ENCODE results near the gene HK1. TPM values are rescaled to one million over a fixed set of nuclear protein-coding genes. Genes with fewer than 3 reads are reported as not detected.
A peak's percentile ranks its signal among the peaks of the same experiment; 100 is the strongest.
"Not testable (repeated sequence)": the region's sequence is repeated elsewhere in the genome, so short reads cannot be mapped to it uniquely, and the experiment has no call there.

HK1 gene
- total RNA-seq, 2 donors from 2014 or later = 38.0 to 78.8 TPM

DNA sequence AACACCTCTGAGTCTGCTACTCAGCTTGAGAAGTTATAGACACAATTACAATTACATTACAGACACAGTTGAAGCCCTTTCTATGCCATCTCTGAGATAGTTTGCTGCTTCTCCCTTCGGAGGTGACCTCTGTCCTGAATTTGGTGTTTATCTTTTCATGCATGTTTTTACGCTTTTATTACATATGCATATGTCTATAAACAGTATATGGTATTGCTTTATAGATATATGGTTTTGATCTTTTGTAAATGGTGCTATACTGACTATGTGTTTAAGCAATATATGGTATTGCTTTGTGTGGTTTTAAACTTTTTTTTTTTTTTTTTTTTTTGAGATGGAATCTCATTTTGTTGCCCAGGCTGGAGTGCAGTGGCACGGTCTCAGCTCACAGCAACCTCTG is 48.4 kb downstream of the HK1 start:
- Histone ChIP-seq H3K27me3 (ENCODE audit: control insufficient read depth, insufficient read depth, low read length, poor library complexity, severe bottlenecking) (no peaks in the 10 kb centered on the region), H3K9me3 (ENCODE audit: control insufficient read depth, low read length) (no peaks in the 10 kb centered on the region), H3K36me3 (ENCODE audit: control insufficient read depth, insufficient read depth, low read length) (no peaks in the 10 kb centered on the region), H3K27ac (ENCODE audit: low read depth, low read length) (no peak overlapping the region), H3K4me1 (ENCODE audit: control insufficient read depth, insufficient read depth, low read length) (no peaks in the 10 kb centered on the region), H3K4me3 (ENCODE audit: low read length) (no peak overlapping the region), H3K9ac (ENCODE audit: extremely low read depth, low read length, poor library complexity, severe bottlenecking) (no peak overlapping the region)
- H3K27me3 Mint-ChIP-seq (ENCODE audit: insufficient read depth) = no peaks in the 10 kb centered on the region
- no peak for TF ChIP-seq CTCF (conservative IDR thresholded peaks at IDR 0.05)
- 86% methylated on average over 2 of the region's 3 CpGs; no CpG with 5 or more reads in 1 of the 2 experiments for WGBS, 2 experiments (ENCODE audit: insufficient coverage in 1 of 2, insufficient read length in 1 of 2)
- DNase-seq = no peak
- H3K36me3 Mint-ChIP-seq (ENCODE audit: low read depth) = no peaks in the 10 kb centered on the region
- H3K4me3 Mint-ChIP-seq = no peak overlapping the region
- peaks cover 42% of the 10 kb centered on the region for H3K4me1 Mint-ChIP-seq
- no peak overlapping the region for H3K27ac Mint-ChIP-seq
- H3K9me3 Mint-ChIP-seq = no peaks in the 10 kb centered on the region

- TF ChIP-seq CTCF (conservative IDR thresholded peaks at IDR 0.05) = no peak
- no peak overlapping the region for H3K4me3 Mint-ChIP-seq
- no peaks in the 10 kb centered on the region for H3K9me3 Mint-ChIP-seq
- peaks cover 2% of the 10 kb centered on the region for H3K4me1 ChIP-seq (ENCODE audit: control insufficient read depth, insufficient read depth, low read length)
- DNase-seq = peak; percentile 57
- H3K36me3 ChIP-seq (ENCODE audit: control insufficient read depth, insufficient read depth, low read length) = no peaks in the 10 kb centered on the region
- H3K4me1 Mint-ChIP-seq = peaks cover 44% of the 10 kb centered on the region
- no peak overlapping the region for H3K27ac ChIP-seq (ENCODE audit: low read depth, low read length)
- peaks cover 3% of the 10 kb centered on the region for H3K36me3 Mint-ChIP-seq (ENCODE audit: low read depth)
- no peaks in the 10 kb centered on the region for H3K9me3 ChIP-seq (ENCODE audit: control insufficient read depth, low read length)
- H3K27me3 Mint-ChIP-seq (ENCODE audit: insufficient read depth) = no peaks in the 10 kb centered on the region
- peak overlapping the region; percentile 69 for H3K27ac Mint-ChIP-seq
- no peaks in the 10 kb centered on the region for H3K27me3 ChIP-seq (ENCODE audit: control insufficient read depth, insufficient read depth, low read length, poor library complexity, severe bottlenecking)
- WGBS, 2 experiments (ENCODE audit: insufficient coverage in 1 of 2, insufficient read length in 1 of 2) = 83 to 84% methylated on average over 20 to 23 of the region's 23 CpGs
- H3K4me3 ChIP-seq (ENCODE audit: low read length) = no peak overlapping the region
- H3K9ac ChIP-seq (ENCODE audit: extremely low read depth, low read length, poor library complexity, severe bottlenecking) = no peak overlapping the region
Measured at GRCh38 chr10:69327463-69328379, 49.4 kb downstream of the HK1 start.

GRCh38 chr10:69328380-69328735 is 50.1 kb downstream of the HK1 start:
- peak; percentile 46 for DNase-seq
- no peak overlapping the region for H3K4me3 Mint-ChIP-seq

GRCh38 chr10:69328888-69329287 is 50.6 kb downstream of the HK1 start:
- not testable (repeated sequence) for H3K27ac ChIP-seq (ENCODE audit: low read depth, low read length); DNase-seq; H3K27me3 Mint-ChIP-seq (ENCODE audit: insufficient read depth); H3K36me3 Mint-ChIP-seq (ENCODE audit: low read depth); H3K9ac ChIP-seq (ENCODE audit: extremely low read depth, low read length, poor library complexity, severe bottlenecking); H3K4me3 ChIP-seq (ENCODE audit: low read length); H3K9me3 ChIP-seq (ENCODE audit: control insufficient read depth, low read length); H3K9me3 Mint-ChIP-seq; H3K36me3 ChIP-seq (ENCODE audit: control insufficient read depth, insufficient read depth, low read length); H3K4me1 ChIP-seq (ENCODE audit: control insufficient read depth, insufficient read depth, low read length); H3K27me3 ChIP-seq (ENCODE audit: control insufficient read depth, insufficient read depth, low read length, poor library complexity, severe bottlenecking); H3K4me3 Mint-ChIP-seq
- Mint-ChIP-seq H3K4me1 (peaks cover 51% of the 10 kb centered on the region), H3K27ac (peak overlapping the region; percentile 71)
- WGBS, 2 experiments (ENCODE audit: insufficient coverage in 1 of 2, insufficient read length in 1 of 2) = 97% methylated on average over 2 of the region's 2 CpGs; no CpG with 5 or more reads in 1 of the 2 experiments

More at GRCh38 chr10:69328380-69328735, 50.1 kb downstream of the HK1 start:
- no peaks in the 10 kb centered on the region for H3K9me3 ChIP-seq (ENCODE audit: control insufficient read depth, low read length)
- 86 to 91% methylated on average over 8 of the region's 8 CpGs for WGBS, 2 experiments (ENCODE audit: insufficient coverage in 1 of 2, insufficient read length in 1 of 2)
- Mint-ChIP-seq H3K9me3 (no peaks in the 10 kb centered on the region), H3K27me3 (ENCODE audit: insufficient read depth) (no peaks in the 10 kb centered on the region), H3K4me1 (peaks cover 50% of the 10 kb centered on the region), H3K36me3 (ENCODE audit: low read depth) (peaks cover 3% of the 10 kb centered on the region), H3K27ac (peak overlapping the region; percentile 69)
- TF ChIP-seq CTCF (conservative IDR thresholded peaks at IDR 0.05) = no peak
- peaks cover 6% of the 10 kb centered on the region for H3K4me1 ChIP-seq (ENCODE audit: control insufficient read depth, insufficient read depth, low read length)
- H3K27me3 ChIP-seq (ENCODE audit: control insufficient read depth, insufficient read depth, low read length, poor library complexity, severe bottlenecking) = no peaks in the 10 kb centered on the region
- H3K27ac ChIP-seq (ENCODE audit: low read depth, low read length) = no peak overlapping the region
- no peak overlapping the region for H3K4me3 ChIP-seq (ENCODE audit: low read length)
- no peaks in the 10 kb centered on the region for H3K36me3 ChIP-seq (ENCODE audit: control insufficient read depth, insufficient read depth, low read length)
- no peak overlapping the region for H3K9ac ChIP-seq (ENCODE audit: extremely low read depth, low read length, poor library complexity, severe bottlenecking)
